ENCODE measurements around the gene PNLIPRP2.

The PNLIPRP2 gene

DNA sequence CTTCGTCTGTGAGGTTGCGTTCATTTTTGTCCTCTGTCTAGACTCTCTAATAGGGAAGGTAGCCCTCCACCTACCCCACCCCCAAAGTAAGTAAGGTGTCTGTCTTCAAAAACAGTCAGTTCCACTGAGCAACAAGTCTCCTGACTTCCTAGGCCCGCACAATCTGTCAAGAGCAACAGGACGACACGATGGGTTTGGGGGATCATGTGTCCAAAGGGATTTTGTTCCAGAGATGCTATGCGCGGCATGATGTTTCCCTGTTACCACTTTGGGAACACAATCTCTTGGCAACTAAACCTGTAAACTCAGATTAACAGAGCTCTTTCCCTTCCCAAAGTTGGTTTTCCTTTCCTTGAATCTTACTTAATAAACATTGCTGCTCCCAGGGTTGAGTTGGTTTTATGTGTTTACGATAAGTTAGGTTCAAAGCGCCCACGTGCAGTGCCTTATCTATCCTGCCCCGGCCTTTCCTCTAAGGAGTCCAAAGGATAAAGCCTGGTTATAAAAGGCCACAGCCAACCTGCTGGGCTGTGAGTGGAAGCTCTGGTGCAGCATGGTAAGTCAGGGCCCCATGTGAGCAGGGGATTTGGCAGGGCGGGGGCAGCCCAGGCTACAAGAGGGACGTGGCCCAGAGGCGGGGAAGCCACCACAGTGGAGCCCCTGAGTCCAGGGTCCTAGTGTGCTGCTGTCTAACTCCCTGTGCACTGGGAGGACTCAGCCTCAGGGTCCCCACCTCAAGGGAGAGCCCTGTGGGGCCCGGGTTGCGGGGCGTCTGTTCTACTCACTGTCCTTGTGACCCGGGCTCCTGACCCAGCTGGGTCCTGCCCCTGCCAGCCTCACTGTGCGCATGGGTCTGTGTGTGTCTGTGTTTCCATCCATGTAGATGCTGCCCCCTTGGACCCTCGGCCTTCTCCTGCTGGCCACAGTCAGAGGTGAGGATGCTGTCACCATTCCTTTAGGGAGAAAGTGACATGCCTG lies at the start of gene PNLIPRP2:
Gene PNLIPRP2, plus strand, starts transcription at position 531 of the 978 bp plus-strand sequence.
- no peak for DNase-seq (ENCODE audit: low read depth, low spot score)

DNA sequence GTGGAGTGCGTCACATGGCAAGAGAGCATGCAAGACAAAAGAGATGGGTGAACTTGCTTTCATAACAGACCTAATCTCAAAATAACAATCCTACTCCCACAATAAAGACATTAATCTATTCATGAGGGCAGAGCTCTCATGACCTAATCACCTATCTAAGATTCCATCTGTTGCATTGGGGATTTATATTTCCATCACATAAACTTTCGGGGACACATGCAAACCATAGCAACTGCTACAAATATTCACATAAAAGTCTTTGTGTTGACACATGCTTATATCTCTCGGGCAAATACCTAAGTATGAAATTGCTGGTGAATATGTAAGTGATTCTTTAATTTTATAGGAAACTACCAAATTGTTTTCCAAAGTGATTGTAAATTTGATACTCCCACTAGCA lies 46.0 kb upstream of the PNLIPRP2 start:
- DNase-seq (ENCODE audit: low read depth, low spot score) = no peak

DNA sequence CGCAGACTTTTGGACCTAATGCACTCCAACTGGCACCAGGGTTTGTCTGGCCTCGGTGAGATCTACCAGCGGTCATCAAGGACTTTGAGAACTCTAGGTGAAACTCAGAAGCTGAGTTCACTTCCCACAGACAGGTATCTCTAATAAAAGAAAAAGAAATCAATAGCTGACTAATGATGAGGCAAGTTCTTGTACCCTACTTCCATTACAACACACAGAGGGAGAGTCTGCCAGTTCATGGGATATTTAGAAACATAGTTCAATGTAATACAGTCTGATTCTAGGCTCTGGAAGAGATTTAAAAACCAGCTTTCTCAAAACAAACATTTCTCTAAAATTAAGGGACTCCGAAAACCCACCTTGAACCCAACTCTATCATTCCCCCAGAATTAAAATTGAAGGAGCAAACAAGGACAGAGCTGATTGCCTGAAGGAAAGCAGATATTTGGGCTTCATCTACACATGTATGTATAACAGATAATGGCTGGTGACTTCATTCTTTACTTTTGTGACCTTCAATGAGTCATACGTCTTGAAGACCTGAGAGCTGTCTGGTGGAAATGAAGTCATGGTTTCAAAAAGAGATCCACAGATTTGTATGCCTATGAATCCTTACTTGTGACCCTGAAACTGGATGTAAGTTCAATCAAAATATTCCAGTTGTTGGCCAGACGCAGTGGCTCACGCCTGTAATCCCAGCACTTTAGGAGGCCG lies 32.7 kb upstream of the PNLIPRP2 start:
- DNase-seq (ENCODE audit: low read depth, low spot score) = no peak

DNA sequence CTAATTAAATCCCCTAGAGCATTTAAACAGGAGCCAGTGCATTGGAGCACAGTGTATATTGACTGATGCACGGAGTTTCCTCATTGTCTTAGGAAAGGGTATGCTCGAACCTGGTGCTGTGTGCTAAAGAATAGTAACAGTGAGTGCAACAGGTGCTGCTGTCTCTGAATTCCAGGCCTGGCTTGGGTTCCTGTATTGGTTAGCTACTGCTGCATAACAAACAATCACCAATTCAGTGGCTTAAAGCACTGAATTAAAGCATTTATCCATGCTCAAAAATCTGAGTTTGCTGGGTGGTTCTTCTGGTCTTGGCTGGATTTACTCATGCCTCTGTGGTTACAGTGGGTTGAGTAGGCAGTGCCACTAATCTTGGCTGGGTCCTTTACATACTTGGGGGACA lies 31.8 kb upstream of the PNLIPRP2 start:
- no peak for DNase-seq (ENCODE audit: low read depth, low spot score)

DNA sequence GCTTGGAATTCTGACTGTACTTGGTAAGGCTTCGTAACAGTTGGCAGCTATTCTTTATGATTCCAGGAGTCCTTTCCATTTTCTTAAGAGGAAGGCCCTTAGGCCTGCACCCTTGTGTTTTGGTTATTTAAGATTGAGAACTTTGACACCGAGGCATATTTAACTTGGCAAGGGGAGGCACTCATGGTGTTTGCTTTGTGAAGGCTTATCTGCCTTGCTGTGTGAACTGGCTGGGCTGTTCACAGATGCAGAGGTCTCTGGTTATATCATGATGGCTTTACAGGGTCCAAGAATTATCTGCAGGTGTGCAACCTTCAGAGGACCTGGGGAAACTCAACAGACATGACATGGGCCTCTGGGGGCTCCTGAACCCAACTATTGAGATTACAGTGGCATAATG lies 30.8 kb upstream of the PNLIPRP2 start:
- DNase-seq (ENCODE audit: low read depth, low spot score) = no peak

DNA sequence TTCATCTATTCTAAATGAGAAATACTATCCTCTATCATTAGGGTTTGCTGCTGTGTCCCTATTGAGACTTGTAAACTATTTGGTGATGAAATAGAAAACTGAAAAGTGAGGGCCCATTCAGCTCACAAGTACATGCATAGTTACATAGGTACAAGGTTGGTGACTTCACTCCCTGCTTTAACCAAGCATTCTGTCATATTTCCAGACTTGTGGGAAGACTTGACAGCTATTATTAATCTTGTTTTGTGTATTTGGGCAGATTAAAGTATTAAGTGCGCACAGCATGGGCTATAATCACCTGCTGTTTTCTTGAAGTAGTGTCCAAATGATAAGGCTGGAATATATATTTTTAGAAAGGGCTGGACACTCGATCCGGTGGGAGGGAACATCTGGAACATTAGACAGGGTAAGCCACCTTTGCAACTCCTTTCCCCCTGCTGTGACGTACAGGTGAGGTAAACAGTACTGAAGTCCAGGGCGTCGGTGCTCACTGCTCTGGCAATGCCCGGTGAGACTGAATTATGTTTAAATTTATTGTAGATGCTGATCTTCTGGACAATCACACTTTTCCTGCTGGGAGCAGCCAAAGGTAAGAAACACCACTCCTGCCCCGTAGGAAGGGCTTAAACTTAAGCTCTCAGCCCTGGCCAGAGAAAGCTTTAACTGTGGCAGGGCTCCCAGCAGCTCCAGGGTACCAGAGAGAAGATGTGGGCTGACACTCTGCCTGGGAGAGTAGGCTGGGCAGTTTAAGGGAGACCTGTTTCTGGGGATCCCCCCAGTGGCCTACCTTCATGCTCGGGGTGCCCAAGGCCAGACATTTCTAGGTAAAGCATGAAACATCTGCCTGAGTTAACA lies 29.9 kb upstream of the PNLIPRP2 start, which contains the start of gene PNLIPRP1:
Gene PNLIPRP1, plus strand, starts transcription at position 370 of the 855 bp plus-strand sequence. Its CDS starts 171 bp downstream, at position 541.
- no peak for DNase-seq (ENCODE audit: low read depth, low spot score)

DNA sequence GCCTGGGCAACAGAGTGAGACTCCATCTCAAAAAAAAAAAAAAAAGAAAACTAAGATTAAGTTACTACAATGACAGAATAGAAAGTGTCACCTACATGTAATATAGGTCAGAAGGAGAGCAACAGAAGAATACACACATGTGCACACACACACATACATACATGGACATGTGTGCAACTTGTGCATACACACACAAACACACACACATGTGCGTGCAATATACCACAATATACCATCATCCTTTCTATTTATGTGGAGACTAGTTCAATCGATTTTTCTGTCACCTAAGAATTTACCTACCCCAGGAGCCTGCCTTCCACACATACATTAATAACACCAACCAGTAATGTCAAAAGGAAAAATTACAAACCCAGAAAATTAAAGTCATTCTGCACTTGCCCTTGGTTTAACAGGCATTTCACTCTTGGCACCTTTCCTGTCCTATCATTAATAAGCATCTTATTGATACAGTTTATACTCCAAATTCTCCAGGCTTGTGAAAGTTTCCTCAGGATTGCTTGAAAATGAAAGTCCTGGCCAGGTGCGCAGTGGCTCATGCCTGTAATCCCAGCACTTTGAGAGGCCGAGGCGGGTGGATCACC lies 27.5 kb upstream of the PNLIPRP2 start:
- no peak for DNase-seq (ENCODE audit: low read depth, low spot score)

DNA sequence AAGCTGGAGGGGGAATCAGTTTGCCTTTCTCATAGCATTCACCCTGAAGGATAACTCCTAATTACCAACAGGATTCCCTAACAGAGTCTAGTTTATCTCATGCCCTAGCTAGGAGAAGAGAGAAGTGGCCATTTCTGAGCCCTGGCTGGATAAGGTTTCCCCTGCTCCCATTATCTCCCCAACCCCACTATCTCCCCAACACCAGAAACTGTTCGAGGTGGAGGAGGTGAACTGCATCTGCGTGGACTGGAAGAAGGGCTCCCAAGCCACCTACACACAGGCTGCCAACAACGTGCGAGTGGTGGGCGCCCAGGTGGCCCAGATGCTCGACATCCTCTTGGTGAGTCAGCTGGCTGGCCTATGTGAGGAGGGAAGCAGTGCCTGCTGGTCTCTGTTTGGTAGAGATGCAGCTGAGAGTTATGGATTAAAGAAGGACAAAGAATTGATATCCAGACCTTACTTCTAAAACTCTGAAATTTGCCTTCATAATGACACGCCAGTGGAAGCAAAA lies 26.2 kb upstream of the PNLIPRP2 start:
- no peak for DNase-seq (ENCODE audit: low read depth, low spot score)

DNA sequence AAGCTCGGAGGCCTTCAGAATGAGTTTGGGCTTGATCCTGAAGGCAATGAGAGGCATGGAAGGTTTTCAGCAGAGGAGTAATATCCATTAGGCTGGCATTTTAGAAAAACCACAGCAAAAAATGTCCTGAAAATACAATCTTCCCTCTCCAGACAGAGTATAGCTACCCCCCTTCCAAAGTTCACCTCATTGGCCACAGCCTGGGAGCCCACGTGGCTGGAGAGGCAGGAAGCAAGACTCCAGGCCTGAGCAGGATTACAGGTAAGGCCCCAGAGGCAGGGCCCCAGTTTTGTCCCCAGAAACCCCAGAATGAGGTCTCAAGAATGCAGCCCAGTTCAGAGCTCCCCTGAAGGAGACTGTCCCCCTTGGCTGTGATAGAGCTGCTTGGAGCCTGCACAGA lies 24.7 kb upstream of the PNLIPRP2 start:
- no peak for DNase-seq (ENCODE audit: low read depth, low spot score)

DNA sequence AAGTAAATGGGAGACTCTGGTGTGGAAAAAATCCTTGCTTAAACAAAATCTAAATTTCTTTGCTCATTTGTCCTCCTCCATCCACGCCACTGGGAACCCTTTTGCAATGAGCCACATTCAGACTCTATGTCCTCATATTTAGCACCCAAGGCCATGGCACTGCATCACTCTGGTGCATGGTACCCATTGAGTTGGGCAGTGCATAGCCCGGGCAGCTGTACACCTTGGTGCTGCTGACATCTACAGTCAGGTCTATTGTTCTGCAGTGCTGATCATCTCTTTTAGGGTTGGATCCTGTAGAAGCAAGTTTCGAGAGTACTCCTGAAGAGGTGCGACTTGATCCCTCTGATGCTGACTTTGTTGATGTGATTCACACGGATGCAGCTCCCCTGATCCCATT lies 23.2 kb upstream of the PNLIPRP2 start:
- DNase-seq (ENCODE audit: low read depth, low spot score) = no peak

DNA sequence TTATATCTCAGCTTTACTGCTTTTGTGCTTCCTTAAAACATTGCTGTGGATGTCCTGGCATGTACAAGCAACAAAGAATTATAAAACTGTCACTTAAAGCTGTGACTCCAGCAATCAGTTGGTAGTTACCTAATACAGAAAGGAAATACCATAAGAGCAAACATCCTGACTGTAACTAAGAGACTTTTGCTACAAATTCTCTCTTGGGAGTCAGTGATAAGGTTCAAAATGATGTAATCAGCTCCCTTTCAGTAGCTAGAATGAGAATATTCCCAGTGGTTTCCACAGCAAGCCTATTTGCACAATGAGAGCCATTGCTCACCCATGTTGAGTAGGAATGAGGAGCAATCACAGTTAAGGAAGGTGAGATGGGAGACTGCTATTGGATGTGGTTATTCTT lies 22.4 kb upstream of the PNLIPRP2 start:
- no peak for DNase-seq (ENCODE audit: low read depth, low spot score)

DNA sequence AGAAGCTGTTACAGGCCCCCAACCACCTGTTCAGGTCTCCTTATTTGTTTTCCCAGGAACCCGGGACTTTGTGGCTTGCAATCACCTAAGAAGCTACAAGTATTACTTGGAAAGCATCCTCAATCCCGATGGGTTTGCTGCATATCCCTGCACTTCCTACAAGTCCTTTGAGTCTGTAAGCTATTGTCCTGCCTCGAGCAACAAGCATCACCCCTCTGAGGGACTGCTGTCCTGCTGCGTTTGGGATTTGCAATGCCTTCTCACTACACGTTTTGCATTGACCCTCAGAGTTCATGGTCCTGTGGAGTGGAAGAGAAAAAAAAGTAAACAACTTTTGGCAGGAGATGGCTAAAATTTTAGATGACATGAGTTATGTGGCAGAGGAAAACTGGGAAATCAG lies 20.8 kb upstream of the PNLIPRP2 start:
- no peak for DNase-seq (ENCODE audit: low read depth, low spot score)

DNA sequence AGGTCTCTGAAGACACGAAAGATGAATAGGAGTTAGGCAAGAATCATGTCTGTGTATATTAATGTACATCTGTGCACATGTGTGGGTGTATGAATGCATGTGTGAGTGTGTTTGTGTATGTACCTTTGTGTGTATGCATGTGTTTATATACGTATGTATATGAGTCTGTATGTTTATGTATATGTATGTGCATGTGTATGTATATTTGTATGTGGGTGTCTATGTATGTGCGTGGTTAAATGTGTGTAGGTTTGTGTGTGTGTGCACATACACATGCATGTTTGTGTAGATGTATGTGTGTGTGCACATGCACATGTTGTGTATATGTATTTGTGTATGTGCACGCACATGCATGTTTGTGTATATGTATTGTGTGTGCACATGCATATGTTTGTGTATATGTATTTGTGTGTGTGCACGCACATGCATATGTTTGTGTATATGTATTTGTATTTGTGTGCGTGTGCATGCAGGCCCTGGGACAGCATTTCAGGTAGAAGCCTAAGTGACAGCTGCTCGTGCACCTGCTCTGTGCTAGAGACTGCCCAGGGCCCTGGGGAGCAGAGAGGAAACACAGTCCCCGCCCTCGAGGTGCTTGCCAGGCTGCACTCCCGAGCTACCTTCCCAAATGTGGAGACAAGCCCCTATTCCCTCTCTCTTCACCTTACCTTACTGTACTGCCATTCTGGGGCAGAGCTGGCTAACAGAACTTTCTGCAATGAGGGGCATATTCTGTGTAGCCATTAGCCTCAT lies 17.9 kb upstream of the PNLIPRP2 start:
- no peak for DNase-seq (ENCODE audit: low read depth, low spot score)

DNA sequence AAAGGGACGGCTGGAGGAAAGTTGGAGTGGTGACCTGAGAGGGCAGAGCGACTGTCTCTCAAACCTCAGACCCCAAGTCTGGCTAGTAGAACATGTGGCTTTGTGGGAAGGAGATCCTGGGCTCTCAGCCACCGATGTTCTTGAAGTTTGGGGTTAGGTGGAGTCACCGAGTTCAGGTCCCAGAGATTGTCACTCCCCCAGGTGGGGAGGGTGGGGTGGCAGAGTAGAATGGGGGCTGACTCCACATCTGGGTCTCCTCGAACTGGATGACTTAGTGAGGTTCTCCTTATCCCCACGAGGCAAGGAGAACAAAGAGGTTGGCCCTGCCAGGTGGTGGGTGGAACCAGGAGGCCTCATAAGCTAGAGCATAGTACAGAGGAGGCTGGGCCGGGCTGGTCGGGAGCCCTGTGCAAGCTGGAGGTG lies 14.7 kb upstream of the PNLIPRP2 start:
- DNase-seq (ENCODE audit: low read depth, low spot score) = no peak

DNA sequence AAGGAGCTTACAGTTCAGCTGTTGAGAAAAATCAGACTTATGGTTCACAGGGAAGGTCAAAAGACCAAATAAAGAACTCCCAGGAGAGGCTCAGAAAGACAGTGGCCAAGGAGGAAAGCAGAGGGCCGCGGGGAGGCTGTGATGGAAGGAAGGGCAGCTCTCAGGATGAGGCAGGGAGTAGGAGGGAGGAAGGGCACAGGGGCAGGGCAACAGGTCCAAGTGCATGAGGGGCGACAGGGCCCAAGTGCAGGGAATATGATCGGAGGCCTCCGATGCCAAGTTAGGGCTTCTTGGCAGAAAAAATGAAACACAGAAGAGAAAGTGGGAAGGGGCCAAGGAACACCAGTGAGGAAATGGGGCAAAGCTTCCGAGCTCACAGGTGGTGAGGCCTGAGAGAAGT lies 13.4 kb upstream of the PNLIPRP2 start:
- DNase-seq (ENCODE audit: low read depth, low spot score) = no peak

DNA sequence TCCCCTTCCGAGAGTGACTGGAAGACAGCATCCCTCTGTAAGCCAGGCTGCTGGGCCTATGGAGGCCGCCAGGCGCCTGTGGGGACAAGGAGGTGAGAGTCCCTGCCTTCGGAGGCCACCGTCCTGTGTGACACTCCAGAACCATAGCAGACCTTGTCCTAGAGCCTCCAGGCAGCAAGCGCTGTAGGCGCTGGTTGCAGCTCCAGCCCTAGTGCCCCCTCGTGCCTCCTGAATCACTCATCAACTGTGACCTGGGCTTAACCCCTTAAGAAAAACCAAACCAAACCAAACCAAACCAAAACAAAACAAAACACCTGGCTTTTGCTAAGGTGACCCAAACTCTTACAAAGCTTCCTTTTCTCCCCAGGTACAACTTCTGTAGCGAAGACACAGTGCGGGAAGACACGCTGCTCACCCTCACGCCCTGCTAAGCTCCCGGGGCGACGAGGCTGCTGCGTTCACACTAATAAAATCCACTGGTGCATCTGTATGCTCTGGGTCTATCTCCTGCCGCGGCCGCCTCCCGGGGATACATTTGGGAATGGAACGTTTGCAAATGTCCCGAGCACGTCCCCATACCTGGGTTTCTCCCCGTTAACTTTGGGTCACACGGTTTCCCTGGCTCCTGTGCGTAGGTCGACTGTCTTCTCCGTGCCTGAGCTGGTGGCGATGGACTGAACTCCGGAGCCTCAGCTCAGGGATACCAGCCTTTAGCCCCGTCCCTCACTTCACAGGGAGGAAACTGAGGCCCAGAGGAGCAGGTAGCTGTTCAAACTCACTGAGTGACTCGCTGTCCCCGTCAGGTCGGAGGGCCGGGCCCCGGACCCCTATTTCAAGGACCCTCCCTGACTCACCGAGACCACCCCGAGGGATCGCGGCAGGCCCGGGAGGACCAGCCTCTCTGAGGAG lies 11.8 kb upstream of the PNLIPRP2 start:
- DNase-seq (ENCODE audit: low read depth, low spot score) = no peak

DNA sequence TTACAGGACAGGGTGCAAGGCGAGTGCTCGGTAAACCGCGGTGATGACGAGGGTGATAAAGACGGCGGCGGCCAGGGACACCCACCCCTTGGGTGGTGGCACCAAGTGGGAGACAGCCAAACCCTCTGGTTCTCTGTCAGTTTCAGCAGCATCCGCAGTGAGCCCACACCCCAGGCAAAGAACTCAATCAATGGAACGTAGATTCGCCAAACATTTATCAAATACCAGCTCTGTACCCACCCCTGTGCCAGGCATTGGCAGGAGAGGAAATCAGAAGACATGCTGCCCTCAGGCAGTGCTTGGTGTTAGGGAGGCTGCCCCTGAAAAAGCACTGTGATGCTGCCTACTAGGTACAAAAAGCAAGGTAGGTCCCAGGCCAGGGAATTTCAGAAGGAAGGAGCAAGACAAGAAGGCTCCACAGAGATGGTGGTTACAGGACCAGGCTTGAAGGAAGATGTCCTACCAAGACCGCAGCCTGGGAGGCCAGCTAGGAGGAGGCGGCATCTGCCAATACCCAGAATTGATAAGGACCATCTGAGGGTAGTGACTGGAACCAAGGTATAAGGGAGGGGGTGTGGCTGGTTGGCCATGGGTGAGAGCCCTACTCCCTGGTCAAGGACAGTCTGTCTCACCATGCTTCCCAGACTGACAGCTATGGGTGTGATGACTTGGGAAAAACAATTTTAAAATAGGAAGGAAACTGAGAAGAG lies 10.2 kb upstream of the PNLIPRP2 start:
- no peak for DNase-seq (ENCODE audit: low read depth, low spot score)

DNA sequence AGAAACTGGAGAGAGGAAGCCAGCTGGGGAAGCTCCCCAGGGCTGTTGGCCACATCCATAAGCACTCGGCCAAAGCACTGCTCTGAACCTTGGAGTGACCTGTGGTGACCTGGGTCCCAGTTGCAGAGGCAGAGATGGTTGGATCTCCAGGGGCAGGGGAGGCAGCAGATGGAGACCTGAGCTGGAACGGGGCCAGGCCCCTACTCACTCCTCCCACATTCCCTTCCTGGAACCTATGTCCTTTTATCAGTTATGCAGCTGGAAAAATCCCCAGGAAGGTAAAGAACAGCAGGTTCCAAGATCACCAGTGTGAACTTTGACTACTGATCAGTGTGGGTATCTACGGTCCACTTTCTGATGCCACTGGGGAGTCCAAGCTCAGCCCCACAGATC lies 9.6 kb upstream of the PNLIPRP2 start:
- DNase-seq (ENCODE audit: low read depth, low spot score) = no peak
